GM18505 (cell line): ENCODE data around the gene SCN5A.

Experiments used
- ATAC-seq: cut with Tn5 transposase; IDR thresholded peaks from one replicate; pipeline ENCODE4 v1.9.1; 2021; ENCODE audit not compliant: unreplicated experiment
- POLR2A ChIP-seq: IDR thresholded peaks from 4 replicates; pipeline ENCODE4 v1.6.1; 2011; ENCODE audit warnings: borderline replicate concordance; ENCODE audit not compliant: insufficient read depth, insufficient read length; ENCODE audit errors: extremely low read depth

SCN5A gene

GRCh38 chr3:38555149-38555840 lies 94.2 kb downstream of the SCN5A start:
- ATAC-seq, result no peak
- TF ChIP-seq POLR2A, result no peak

- ATAC-seq, result no peak
- no peak for TF ChIP-seq POLR2A
Measured at GRCh38 chr3:38554127-38554827, 95.2 kb downstream of the SCN5A start.

GRCh38 chr3:38553071-38553470 lies 96.4 kb downstream of the SCN5A start:
- no peak for ATAC-seq
- TF ChIP-seq POLR2A, result no peak

- no peak for TF ChIP-seq POLR2A
- ATAC-seq, result no peak
Measured at GRCh38 chr3:38552364-38552763, 97.1 kb downstream of the SCN5A start.

GRCh38 chr3:38551026-38551832 lies 98.3 kb downstream of the SCN5A start:
- no peak for ATAC-seq
- TF ChIP-seq POLR2A, result no peak

- TF ChIP-seq POLR2A, result no peak
- ATAC-seq, result no peak
Measured at GRCh38 chr3:38549957-38550840, 99.3 kb downstream of the SCN5A start.

- no peak for ATAC-seq
- TF ChIP-seq POLR2A, result no peak
Measured at GRCh38 chr3:38549486-38549885, 100.0 kb downstream of the SCN5A start.

GRCh38 chr3:38549082-38549481 lies 100.4 kb downstream of the SCN5A start:
- no peak for TF ChIP-seq POLR2A
- ATAC-seq, result no peak

- no peak for ATAC-seq
- no peak for TF ChIP-seq POLR2A
Measured at GRCh38 chr3:38548154-38548931, 101.1 kb downstream of the SCN5A start.

GRCh38 chr3:38545983-38546382 lies 103.5 kb downstream of the SCN5A start:
- no peak for TF ChIP-seq POLR2A
- ATAC-seq, result no peak

GRCh38 chr3:38545550-38545949 lies 103.9 kb downstream of the SCN5A start:
- TF ChIP-seq POLR2A, result no peak
- ATAC-seq, result no peak

- TF ChIP-seq POLR2A, result no peak
- no peak for ATAC-seq
Measured at GRCh38 chr3:38544926-38545325, 104.6 kb downstream of the SCN5A start.
